ENCODE data around the gene MYCBP2.
"Not testable (repeated sequence)": the region's sequence is repeated elsewhere in the genome, so short reads cannot be mapped to it uniquely, and the experiment has no call there.

MYCBP2 gene

DNA sequence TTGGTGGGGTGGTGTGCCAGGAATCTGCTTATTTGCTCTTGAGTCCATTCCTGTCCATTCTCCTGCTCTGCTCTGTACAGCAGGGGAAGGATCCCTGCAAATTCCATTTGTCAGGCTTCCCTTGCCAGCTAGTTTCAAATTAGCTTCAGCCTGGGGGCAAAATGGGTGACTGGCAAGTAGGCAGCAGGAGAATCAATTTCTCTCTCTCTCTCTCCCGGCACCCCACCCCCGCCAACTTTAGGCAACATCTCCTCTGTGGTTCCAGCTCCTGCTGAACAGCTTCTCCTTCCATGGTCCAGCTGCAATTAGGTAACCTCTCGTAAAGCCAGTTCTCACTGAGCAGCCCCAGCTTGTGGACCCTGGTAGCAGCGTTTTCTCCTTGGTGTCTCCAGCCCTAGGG is 6.7 kb upstream of the MYCBP2 start:
- DNase-seq = no peak

GRCh38 chr13:77331421-77331820 is 4.5 kb upstream of the MYCBP2 start:
- DNase-seq = no peak

GRCh38 chr13:77329911-77330584 is 3.2 kb upstream of the MYCBP2 start:
- peak; percentile 64 for DNase-seq

DNA sequence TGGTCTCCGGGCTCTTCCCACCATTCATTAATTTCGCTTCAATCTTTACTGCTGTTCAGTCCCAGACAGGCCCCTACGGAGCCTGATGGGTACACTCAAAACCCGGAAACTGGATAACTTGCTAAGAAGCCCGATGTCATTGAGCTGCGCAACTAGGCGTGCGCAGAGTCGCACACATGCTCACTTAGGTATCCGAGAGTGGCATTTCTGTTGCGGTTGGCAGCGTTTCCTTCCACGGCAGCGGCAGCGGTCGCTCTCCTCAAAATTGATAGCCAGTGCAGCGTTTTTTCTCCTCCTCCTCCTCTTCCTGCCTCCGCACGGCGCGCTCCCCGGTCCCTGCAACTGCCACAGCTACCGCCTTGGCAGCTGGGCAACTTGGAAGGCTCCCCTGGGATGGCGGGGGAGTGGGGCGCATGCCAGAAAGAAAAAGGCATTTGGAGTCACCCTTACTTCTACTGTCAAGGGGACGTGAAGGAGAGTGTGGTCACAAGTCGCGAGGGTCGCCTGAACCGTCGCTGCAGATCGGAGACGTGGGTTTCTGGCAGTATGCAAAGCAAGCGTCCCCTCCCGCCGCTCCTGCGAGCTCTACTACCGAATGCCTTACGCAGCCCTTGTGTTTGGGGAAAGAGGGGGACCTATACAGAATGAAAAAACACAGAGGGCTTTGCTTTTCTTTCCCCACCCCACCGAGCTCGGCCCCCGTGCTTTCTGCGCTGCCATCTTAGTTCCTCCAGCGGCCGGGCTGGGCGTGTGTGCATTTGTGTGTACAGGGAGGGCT is 2.4 kb upstream of the MYCBP2 start:
- DNase-seq = peak; percentile 97

DNA sequence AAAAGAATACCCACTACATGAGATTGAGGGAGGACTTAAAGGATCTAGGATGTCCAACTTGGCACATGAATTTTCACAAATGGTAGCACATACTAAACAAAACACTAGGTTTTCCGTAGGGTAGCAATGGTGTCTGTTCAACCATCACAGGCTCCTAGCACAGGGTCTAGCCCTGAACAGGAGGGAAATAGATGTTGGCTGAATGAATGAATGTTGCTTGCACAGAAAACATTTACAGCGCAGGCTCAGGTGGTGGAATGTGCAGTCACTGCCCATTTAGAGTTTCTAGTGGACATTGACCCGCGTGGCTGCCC is 1.9 kb upstream of the MYCBP2 start:
- DNase-seq = no peak

DNA sequence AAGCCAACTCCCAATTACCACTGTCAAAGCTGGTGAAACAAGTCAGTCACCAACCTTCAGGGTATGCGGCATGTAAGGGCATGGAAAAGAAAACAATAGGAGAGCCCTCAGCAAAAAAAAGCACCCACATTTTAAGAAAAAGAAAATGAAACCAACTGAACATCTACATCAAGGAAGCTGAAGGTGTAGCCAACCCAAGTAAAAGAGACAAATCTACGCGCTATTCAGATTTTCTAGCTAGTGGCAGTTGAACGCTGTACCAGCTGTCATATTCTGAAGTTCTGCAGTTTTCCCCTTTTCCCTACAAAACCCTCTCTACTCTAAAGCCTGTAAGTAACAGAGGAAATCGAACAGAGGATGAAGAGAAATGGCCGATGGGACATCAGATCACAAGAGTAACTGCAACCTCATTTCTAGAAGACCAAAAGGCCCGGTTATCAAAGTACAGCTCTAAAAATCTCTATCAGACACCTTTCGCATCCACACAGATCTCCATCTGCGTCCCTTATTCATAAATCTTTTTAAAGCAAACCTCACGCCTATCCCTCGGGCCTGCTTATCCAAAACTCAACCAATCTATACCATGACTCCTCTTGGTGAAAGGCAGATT is 1.4 kb downstream of the MYCBP2 start:
- DNase-seq = no peak

GRCh38 chr13:77323858-77324257 is 3.0 kb downstream of the MYCBP2 start:
- DNase-seq = peak; percentile 48

DNA sequence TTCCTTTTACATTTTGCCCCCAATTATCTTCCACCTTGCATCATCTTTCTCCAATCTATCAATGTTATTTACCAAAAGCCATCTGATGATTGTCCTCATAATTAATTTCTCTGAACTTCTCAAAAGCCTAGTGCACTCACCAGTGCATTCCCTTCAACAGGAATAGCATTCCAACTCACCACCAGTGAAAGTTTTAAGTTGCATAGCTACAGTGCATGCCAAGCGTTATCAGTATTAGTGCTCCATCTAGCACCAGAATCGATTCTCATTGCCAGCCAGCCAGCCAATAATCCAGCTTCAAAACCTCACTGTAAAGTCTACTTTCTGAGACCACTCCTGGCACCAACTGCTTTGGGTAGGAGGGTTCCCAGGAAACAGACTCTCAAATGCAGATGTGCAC is 7.4 kb downstream of the MYCBP2 start:
- DNase-seq = no peak

- no peak for DNase-seq
Measured at GRCh38 chr13:77318741-77319140, 8.2 kb downstream of the MYCBP2 start.

- no peak for DNase-seq
Measured at GRCh38 chr13:77316430-77316829, 10.5 kb downstream of the MYCBP2 start.

DNA sequence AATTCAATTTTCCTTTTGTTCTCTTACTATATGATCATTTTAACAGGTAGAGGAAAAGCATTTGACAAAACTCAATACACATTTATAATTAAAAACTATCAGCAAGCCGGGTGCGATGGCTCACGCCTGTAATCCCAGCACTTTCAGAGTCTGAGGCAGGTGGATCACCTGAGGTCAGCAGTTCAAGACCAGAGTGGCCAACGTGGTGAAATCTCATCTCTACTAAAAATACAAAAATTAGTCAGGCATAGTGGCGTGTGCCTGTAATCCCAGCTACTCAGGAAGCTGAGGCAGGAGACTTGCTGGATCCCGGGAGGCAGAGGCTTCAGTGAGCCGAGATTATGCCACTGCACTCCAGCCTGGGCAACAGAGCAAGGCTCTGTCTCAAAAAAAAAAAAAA is 11.4 kb downstream of the MYCBP2 start:
- not testable (repeated sequence) for DNase-seq

GRCh38 chr13:77313923-77314322 is 13.0 kb downstream of the MYCBP2 start:
- DNase-seq = no peak

DNA sequence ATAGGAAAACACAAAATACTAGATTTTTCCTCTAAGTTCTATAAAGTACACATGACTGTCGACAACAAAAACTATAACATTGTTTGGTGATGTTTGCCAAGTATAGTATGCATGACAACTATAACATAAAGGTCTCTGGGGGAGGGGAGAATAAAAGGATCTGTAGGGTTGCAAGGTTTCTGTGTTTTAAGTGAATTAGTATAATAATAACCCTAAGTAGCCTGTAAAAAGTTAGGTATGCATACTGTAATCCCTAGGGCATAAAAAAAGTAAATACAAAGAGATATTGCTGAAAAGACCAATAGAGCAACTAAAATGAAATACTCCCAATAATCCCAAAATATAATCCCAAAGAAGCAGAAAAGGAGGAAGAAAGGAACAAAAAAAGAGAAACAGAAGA is 14.6 kb downstream of the MYCBP2 start:
- no peak for DNase-seq

DNA sequence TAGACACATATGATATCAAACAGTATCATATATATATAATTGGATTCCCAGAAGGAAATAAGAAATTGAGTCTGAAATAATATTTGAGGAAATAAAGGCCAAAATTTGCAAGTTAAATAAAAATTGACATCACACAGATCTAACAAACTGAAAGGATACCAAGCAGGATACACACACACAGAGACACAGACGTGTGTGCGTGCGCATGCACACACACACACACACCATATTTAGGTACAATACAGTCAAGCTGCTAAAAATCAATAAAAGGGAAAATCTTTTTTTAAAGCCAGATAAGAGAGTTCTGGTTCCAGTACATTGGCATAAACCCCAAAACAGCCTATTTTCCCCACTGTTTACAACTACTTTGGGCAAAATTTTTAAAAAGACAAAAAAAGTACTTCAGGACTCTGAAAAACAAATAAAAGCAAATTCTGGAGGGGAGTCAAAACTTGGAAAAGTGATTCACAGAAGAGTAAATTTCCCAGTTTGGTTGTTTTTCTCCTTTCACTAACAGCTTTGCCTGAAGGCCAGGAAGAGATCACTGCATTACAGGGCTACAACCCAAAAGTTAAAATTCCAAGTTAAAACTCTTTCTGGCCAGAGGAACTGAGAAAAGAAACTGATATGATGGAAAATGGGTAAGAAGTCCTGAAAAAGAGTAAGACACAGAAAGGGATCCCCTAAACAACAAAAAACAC is 16.2 kb downstream of the MYCBP2 start:
- no peak for DNase-seq

GRCh38 chr13:77310161-77310560 is 16.7 kb downstream of the MYCBP2 start:
- no peak for DNase-seq

- DNase-seq = no peak
Measured at GRCh38 chr13:77309254-77309653, 17.6 kb downstream of the MYCBP2 start.

GRCh38 chr13:77306458-77306857 is 20.4 kb downstream of the MYCBP2 start:
- no peak for DNase-seq

- no peak for DNase-seq
Measured at GRCh38 chr13:77305266-77305665, 21.6 kb downstream of the MYCBP2 start.

GRCh38 chr13:77300176-77301037 is 26.5 kb downstream of the MYCBP2 start:
- DNase-seq = peak; percentile 25

DNA sequence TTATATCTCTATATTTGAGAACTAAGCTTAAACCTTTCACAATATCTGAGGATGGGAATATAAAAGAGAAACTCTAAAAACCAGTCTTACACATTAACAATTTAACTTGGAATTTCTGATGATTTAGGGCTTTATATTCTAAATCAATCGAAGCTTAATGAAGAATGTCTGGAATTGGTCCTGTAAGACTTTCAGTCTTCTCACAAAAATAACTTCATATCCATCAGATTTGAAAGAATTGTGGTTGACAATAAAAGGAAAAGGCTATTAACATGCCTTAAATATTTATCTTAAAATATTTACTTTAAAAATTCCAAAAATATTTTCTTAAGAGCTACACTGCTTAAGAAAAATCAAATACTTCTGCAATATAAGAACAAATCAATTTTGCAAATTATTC is 27.3 kb downstream of the MYCBP2 start:
- no peak for DNase-seq

GRCh38 chr13:77298426-77298825 is 28.5 kb downstream of the MYCBP2 start:
- peak; percentile 15 for DNase-seq

DNA sequence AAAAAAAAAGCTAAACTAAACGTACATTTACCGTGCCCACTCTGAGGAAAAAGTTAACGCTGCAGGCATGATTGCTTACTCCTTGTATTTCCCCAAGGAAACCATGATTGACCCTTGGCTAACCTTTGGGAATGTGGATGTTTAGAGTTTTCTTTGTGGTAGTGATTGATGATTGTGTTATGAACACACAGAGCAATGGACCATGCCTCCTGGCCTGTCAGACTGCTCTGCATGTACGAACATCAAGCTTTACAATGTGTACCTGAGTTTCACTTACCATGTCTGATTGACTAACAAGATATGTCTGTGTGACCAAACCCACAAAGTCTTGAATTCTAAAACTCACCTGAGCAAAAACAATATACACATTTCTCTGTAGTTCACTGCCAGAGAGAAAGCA is 35.1 kb downstream of the MYCBP2 start:
- no peak for DNase-seq

DNA sequence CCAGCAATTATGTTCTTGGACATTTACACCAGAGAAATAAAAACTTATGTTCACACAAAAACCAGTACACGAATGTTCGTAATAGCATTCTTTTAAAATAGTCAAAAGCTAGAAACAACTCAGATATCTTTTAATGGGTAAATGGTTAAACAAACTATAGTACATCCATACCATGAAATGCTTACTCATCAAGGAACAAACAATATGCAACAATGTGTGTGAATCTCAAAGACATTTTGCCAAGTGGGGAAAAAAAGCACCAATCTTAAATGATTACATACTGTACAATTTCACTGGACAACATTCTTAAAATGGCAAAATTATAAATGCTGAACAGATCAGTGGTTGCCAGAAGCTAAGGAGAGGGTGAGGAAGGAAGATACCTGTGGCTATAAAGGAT is 36.6 kb downstream of the MYCBP2 start:
- no peak for DNase-seq
